GM18517 (cell line): ENCODE results near the gene MYDGF.
"Not testable (repeated sequence)": the region's sequence is repeated elsewhere in the genome, so short reads cannot be mapped to it uniquely, and the experiment has no call there.

Experiments
- ATAC-seq: cut with Tn5 transposase; IDR thresholded peaks from one replicate; pipeline ENCODE4 v1.9.1; 2021; ENCODE audit warnings: mild to moderate bottlenecking, moderate library complexity; ENCODE audit not compliant: unreplicated experiment

The MYDGF gene

DNA sequence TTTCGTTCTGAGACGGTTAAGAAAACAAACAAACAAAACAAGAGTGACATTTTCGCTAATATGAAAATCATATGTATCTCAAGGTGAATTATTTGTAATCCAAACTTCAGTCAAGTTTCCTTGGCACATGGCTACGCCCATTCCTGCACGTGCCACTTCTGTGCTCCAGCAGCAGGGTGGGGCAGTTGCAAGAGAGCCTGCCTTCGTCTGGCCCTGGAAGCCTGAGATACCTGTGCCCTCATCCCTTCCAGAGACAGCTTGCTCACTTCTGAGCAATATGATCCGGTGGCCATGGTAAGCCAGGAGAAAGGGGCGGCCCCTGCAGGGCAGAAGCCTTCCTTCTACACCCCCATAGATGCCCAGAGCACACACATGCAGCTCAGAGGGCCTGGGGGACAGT is 31.4 kb upstream of the MYDGF start:
- no peak for ATAC-seq

DNA sequence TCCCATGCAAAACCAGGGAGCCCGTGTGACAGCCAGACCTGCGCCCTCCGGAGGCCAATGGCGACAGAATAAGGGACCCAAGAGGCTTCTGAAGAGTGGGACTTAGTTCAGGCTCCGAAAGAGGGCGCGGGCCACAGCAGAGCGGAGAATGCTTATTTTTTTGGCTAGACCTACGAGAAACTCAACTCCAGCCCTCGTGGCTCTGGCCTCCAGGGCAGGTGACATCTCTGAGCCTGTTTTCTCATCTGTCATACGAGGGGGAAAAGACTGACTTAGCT is 30.5 kb upstream of the MYDGF start:
- no peak for ATAC-seq

DNA sequence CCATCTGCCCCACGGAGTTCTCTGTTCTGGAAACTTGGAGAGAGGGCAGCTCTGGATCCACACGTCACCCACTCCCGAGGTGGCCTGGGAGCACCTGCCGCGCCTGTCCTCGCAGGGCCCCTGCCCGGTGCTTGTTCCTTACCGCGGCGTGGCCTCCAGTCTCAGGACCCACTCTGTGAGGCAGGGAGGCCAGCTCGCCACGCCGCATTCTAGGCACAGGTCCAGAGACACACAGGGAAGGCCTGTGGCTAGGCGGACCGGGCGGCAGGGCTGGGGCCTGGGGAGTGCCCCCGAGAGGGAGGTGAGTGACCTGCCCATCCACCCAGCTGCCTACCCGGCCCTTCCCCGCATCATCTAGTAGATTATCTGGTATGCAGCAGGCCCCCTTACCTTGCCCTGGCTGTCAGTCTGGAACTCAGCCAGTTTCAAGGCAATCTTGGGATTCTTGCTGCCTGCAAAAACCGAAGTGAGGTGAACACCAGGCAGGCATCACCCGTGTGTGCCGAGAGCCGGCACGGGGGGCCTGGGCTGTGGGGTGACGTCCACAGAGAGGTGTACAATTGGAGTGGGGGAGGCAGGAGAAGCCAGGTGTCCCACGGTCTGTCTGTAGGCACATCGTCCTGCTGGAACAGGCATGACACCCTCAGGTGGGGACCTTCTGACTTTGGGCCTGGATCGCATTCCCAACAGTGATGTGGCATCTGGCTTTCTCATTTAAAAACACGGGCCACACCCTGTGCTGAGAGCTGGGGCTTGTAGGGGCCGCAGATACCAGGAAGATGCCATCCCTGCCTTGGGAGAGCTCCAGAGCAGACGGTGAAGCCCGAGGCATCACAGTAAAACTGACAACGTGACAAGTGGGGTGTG is 29.9 kb upstream of the MYDGF start:
- ATAC-seq: no peak

DNA sequence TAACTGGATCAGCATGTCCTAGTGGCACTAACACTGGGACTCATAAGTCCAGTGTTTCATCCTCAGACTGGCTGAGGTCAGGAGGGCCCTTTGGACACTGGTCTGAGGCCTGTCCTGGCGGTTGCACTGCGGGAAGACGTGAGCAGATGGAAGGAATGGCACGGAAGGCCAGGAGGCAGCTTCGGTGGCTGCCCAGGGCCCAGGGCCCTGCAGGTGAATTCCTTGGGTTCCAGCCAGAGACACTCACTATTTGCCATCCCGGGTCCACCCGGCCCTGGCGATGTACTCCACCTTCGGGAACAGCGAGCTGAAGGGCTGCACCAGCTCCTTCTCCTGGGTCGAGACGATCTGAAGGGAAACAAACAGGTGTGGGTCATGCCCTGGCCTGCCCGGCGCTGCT is 27.2 kb upstream of the MYDGF start:
- no peak for ATAC-seq

DNA sequence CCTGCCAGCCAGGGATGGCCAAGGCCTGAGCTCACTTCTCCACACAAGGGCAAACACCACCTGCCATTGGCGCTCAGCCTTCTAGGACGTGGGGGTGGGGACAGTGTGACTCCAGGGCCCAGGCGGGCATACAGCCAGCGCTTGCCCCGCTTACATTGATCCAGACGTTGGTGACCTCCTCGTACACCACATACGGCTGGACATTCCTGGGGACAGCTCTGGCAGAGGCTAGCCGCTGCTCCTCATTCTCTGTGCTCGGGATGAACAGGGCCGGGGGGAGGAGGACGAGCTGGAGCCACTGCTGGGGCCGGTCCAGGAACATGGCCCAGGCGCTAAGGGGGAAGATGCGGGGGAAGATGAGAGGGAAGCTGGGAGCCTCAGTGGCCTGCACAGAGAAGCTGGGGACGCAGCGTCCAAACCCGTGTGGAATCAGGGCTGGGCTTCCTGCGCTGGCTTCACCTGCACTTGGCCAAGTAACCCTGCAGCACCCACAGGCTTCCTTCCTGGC is 25.1 kb upstream of the MYDGF start:
- no peak for ATAC-seq

DNA sequence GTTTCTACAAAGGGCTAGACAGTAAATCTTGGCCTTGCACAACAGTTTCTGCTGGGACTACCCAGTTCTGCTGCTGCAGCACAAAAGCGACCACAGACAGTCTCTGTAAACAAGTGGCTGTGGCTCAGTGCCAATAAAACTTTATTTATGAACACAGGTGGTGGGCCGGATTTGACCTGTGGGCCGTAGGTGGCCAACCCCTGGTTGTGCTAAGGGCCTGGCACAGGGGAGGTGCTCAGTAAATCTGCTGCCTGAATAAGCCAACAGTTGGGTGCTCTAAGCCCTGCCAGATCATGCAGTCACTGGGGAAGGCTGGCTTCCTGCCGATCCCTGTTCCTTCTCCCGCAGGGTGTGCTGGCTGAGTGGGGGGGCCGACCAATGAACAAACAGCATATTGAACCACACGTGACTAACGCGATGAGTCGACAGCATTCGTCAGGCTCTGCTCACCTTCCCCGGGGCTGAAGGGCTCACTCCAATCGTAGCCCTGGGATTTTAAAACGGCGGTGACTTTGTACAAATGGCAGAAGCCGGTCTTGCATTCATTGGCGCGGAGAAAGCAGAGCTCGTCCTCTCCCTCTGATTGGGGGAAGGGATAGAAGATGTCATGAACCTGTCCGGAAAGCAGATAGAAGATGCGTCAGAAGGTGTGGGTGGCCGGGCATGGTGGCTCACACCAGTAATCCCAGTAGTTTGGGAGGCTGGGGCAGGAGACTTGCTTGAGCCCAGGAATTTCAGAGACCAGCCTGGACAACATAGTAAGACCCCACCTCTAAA is 24.3 kb upstream of the MYDGF start:
- no peak for ATAC-seq

DNA sequence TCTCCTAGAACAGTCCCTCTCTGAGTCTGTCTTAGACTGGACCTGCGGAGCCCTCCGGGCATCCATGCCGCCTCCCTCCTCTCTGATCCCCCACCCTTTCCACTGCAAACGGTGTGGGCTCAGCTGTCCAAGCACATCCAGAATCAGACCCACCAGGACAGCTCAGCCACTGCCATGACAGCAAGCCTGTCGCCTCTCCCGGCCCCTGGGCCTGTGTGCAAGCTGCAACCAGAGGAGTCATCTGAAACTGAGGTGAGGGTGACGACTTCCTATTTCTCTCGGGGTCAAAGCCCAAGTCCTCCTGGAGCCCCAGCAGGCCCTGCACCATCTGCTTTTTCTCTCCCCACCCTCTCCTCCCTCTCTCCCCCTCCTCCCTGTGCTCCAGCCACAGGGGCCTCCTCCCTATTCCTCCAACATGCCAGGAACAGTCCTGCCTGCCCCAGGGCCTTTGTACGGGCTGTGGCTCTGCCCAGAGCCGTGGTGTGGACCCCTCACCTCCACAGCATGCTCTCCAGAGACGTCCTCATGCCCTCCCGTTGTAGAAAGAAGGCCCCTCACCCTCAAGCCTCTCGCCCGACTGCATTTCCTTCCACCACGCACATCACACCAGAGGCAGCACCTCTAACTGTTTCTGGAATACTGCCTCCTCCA is 23.5 kb upstream of the MYDGF start:
- no peak for ATAC-seq

DNA sequence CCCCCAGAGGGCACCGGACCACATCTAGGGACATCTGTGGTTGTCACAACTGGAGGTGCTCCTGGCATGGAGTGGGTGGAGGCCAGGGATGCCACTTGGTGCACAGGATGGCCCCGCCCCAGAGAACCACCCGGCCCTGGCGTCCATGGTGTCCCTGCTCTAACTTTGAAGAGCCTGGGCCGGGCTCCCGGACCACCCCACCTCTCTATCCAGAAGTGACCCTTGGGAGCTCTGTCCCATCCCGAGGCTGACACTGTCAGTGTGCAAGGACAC is 22.9 kb upstream of the MYDGF start:
- ATAC-seq: no peak

DNA sequence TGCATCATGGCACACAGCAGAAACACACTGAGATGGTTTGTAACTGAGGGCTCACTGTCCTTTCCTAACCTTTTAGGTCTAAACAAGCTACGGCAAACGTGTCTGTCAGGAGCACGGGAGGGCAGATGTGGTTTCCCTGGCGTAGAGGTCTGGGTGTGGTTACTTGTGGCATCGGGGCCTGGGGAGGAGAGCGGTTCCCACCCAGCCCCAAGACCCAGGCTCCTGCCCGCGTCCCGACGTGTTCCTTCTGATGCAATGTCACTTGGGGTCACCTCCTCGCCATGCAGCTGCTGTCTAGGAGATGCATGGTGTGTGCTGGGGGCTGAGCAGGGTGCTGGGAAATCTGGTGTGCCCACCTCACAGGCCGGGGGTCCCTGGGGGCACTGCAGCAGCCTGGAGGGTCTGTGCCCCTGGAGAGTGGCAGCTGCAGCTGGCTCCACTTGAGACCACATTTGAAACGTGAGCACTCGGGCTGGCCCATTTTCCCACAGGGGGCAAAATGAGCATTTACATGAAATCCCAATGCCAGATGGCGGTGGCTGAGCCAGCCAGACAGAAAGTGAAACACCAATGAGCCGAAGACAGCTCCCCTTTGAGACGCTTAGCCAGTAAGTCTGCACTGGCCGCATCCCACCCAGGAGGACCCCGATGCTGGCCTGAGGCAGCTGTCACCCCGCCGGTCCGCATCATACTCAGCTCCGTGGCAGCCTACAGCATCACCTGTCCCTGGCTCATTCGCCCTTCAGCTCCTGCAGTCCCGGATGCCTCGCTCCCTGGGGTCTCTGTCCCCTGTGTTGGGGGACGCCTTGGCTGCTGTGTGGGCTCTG is 22.3 kb upstream of the MYDGF start:
- ATAC-seq: no peak

DNA sequence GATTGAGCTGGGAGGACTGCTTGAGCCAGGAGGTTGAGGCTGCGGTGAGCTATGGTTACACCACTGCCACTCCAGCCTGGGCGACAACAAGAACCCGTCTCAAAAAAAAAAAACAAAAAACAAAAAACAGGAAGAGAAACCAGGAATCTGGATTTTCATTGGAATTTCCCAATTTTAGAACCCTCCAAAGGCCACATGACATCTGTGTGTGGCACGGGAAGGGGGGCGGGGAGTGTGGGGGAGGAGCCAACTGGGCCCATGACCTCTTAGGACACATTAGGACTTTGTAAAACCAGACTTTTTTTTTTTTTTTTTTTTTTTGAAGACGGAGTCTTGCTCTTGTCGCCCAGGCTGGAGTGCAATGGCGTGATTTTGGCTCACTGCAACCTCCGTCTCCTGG is 21.2 kb upstream of the MYDGF start:
- ATAC-seq: no peak

DNA sequence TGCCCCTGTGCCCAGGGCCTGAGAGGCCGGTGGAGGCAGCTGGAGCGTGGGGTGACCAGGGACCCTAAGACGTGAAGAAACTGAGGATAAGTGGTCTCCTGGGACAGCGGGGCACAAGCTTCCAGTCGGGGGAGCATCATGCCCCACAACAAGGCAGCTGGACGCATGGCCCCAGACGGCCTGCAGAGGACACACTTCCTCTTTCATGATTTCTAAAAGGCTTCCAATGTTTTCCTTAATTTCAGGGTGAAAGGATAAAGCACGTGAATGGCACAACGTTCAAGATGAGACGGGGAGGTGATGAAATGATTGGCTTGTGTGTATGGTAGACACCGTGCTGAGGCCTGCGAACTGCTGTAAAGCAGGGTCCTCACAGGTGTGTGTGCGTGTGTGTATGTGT is 20.2 kb upstream of the MYDGF start:
- ATAC-seq: no peak

DNA sequence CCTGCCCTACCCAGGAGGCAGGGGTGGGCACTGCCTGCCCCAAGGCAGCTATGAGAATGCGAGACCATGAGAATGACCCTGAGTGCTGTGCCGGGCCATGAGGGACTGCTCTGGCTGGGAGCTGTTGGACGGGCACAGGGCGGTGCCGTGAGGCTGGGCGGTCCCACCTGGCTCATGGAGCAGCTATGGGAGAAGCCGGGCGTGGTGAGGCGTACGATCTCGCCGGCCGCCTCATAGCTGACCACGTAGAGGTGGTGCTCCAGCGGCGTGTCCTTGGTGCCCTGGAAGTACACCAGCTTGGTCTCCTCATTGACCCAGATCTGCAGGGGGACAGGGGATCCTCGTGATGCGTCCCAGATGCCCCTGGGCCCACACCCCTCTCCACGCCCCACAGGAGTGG is 19.3 kb upstream of the MYDGF start:
- ATAC-seq: no peak

DNA sequence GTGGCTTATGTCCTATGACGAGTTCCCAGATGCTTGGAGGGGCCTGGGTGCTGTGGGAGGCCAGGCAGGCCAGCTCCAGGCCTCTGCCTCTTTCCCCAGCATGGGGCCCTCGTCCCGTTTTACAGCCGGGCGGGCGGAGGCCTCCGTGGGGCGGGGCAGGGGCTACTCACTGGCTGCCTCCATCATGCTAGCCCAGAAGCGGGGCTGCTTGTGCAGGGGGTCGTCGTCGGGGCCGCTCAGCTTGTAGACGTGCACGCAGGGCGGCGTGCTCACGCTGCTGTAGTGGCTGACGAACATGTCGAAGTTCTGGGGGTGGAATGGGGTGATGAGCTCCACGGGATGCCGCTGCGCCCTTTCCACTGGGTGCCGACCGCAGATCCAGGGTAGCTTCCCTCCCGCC is 18.4 kb upstream of the MYDGF start:
- ATAC-seq: no peak

DNA sequence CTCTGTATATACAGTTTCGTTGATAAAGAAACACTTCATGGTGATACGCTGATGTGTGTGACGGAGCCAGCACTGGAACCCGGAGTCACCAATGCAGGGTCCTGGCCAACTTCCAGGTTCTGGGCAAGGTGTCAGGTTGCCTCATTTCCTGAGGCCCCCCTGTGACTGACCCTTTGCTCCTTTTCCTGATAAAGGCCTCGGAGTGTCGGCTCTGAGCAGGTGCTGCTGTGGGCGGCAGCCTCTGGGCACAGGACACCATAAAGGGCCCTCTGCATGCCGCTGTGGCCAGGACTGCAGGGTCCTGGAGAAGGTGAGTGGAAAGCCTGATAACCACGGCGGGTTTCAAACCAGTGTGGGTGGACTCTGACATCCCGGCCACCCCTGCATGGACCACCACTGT is 17.3 kb upstream of the MYDGF start:
- no peak for ATAC-seq

DNA sequence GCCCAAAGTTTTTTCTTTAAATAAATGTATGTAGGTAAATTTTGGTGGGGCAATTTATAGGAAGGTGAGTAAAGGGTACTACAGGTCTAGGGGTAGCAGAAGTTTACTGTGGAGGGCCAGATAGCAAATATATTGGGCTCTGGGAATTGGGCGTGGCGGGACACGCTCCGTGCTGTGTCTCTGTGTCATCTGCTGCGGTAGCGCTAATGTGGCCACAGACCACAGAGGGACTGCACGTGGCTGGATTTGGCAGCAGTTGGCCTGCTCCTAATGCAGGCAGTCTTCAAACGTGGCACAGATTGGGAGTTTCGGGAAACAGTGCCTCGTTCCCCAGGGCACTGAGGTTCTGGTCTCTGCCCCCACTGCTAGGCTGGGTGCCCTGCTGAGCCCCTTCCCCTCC is 16.6 kb upstream of the MYDGF start:
- no peak for ATAC-seq

DNA sequence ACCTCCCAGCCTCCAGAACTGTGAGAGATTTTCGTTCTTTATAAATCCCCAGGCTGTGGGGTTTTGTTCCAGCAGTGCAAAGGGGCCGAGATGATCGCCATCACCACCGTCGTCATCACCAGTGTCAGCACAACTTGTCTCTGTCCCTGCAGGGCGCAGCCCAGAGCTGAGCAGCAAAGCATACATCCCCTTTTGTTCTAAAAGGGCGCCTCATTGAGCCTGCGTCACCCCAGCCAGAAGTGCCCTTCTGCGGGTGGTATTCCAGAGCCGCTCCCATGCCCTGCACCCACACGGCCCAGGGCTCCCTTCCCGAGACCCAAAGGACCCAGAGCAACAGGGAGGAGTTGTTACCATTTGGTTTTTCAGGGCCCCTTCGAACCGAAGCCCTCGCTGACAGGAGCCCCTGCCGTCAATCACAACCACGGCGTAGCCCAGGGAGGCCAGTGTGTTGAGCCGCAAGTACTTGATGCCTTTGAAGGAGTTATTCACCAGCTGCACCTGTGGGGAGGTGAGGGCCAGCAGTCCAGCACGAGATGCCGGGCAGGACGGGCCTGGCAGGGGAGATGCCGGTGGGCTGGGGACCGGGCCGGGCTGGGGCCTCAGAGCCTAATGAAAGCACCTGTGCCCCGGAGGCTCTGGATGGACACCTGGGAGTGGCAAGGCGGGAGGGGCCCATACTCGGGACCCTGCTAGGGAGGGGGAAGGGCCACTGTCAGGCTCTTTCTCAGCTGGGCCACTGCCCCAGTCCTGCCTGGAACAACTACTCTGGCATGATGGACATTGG is 14.4 kb upstream of the MYDGF start:
- no peak for ATAC-seq

DNA sequence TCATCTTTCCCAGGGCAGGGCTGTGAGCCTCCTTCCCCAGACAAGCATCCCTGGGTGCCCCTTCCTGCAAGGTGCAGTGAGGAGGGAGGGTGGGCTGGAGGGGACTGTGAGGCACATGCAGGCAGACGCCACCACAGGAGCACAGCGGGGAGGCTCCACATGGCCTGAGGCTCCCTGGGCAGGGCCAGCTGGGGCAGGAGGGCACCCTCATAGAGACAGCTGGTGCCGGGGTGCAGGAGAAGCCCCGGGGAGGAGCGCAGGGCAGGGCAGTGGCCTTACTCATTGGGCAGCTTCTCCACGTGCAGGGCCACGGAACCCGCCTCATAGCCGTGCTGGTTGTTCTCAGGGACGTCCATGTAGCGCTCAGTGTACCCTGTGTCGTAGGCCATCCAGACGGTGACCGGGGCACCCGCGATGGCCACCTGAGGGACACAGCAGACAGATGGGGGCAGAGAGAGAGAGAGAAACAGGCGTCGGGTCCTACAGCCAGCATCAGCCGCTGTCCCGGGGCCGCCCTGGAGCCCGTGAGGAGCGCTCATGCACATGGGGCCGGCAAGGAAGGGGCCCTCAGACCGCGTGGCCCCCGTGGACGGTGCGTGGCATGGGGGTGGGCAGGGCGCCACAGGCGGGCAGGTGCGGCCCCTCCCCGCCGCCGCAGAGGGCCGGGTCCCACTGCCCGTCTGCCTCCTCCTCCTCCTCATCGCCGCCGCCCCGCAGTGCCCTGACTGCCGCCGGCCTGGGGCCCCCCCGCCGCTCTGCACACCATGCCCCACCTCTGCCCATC is 12.5 kb upstream of the MYDGF start:
- ATAC-seq: no peak

DNA sequence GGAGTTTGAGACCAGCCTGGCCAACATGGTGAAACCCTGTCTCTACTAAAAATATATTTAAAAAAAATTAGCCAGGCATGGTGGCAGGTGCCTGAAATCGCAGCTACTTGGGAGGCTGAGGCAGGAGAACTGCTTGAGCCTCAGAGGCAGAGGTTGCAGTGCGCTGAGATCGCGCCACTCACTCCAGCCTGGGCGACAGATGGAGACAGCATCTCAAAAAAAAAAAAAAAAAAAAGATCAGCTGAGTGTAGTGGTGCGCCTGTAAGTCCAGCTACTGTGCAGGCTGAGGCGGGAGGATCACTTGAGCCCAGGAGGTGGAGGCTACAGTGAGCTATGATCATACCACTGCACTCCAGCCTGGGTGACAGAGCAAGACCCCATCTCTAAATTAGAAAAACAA is 9.9 kb upstream of the MYDGF start:
- not testable (repeated sequence) for ATAC-seq

DNA sequence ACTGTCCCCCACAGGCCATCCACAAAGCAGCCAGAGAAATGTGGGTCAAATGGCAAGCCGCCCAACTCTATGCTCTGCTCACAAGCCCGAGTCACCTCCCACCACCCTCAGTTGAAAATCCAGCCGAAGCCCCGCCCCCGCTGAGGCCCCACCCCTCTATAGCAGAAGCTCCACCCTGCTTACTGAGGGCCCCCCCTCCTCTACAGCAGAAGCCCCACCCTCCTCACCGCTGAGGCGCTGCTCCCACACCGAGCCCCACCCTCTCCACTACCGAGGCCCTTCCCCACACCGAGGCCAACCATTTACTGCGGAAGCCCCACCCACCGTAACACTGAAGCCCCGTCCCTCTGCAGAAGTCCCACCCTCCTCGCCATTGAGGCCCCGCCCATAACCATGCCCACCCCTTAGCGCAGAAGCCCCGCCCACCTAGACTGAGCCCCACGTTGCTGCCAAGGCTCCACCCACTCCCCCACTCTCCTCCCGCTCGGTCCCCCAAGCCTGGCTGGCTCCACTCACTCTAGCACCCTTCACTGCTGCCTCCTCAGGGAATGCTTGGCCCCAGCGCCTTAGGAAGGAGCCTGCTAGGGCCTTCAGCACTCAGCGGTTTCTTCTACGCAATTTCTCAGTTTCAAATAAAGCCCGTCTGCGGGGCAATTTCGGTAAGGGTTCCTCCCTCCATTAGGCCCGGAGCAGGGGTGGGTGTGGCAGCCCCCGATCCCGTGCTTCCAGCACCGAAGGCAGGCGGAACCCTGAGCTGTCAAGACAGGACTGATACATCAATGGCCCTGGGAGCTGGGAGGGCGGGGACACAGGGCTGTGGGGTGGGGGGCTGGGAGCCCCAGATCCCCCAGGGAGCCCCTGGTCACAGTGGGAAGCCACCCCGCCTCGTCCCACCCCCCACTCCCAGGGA is 9.0 kb upstream of the MYDGF start:
- no peak for ATAC-seq
